NOMO-1 (cell line): ENCODE results near the gene KIFC3.
"Not testable (repeated sequence)": the region's sequence is repeated elsewhere in the genome, so short reads cannot be mapped to it uniquely, and the experiment has no call there.

Source experiments
- DNase-seq, 2 experiments: peaks; one replicate each; lab custom pipeline; 2025; ENCODE audit not compliant: unreplicated experiment in 2 of 2; lab: John Stamatoyannopoulos, UW

The KIFC3 gene

DNA sequence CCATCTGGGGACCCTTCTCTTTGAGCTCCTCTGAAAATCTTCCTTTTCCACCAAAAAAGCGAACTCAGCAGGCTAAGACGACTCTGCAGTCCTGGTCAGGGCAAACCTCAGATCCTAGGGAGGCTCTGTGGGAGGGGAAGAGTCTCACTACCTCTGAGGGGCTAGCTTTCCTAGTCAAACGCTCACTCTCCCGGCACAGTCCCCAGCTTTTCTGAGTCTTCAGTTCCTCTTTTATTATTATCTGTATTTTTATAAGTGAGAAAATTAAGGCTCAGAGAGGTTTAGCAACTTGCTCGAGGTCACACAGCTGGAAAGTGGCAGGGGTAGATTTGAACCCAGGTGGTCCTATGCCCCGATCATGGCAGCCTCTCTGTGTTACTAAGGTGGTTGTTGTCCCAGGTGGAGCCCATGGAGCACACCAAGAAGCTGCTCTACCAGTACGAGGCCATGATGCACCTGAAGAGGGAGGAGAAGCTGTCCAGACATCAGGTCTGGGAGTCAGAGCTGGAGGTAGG is 75.8 kb downstream of the KIFC3 start:
- no peak for DNase-seq

DNA sequence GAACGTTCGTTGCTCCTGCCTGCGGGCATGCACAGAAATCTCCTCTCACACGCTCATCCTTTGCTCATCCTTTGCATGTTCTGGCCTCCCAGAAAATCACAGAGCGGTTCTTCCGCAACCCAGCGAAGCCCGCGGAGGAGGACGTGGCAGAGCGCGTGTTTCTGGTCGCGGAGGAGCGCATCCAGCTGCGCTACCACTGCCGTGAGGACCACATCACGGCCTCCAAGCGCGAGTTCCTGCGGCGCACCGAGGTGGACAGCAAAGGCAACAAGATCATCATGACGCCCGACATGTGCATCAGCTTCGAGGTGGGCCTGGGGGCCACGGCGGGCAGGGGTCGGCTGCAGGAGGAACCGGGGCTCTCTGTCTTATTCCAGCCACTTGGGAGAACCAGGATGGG is 76.3 kb downstream of the KIFC3 start:
- no peak for DNase-seq

DNA sequence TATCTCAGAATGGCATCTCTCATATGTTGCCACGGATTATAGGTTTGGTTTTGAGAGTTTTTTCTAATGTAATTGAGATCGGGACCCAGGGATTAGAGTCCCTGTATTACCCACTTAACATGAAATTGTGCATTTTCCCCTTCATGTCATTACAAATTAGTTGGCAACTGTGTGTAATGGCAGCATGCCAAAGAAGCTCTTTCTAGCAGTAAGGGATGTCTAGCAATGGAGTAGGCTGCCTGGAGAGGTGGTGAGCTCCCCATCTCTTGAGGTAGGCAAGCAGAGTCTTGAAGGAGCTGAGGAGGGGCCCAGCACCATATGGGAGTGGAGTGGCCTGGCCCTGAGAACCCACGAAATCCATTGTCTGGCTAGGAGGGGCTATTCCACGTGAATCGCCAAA is 76.7 kb downstream of the KIFC3 start:
- no peak for DNase-seq

DNA sequence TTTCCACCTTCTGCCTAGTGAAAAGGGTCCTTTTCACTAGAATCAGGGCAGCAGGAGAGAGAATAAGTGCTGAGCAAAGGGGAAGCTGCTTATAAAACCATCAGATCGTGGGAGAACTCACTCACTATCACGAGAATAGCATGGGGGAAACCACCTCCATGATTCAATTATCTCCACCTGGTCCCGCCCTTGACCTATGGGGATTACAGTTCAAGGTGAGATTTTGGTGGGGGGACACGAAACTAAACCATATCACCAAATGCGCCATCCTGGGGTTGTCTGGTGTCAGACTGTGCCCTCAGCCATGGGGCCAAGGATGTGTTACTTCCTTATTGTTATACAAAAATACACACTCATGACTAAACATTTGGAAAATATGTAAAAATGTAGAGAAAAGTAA is 77.1 kb downstream of the KIFC3 start:
- no peak for DNase-seq

DNA sequence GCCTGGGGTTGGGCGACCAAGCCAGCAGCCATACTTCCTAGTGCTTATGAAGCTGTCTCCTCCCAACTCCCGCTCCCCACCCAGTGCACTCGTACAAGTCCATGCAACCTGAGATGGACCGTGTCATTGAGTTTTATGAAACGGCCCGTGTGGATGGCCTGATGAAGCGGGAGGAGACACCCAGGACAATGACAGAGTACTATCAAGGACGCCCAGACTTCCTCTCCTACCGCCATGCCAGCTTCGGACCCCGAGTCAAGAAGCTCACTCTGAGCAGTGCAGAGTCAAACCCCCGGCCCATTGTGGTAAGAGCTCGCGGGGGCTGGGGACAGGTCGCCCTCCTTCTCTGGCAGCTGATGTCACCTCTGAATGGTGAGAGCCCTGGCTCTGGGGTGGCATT is 77.8 kb downstream of the KIFC3 start:
- no peak for DNase-seq

DNA sequence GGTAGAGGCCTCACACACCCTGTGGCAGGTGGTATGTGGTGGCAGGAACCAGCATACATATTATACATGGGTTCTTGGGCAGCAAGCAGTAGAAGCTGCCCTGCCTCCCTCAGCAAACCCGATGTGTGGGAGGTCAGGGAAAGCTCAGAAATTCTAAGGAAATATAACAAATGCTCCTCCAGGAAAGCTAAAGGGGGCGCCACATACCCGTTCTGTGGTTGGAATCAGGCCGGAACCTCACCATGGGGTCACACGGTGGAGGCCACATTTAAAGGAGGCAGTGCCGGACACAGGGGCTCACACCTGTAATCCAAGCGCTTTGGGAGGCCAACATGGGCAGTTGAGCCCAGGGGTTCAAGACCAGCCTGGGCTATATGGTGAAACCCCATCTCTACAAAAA is 79.1 kb downstream of the KIFC3 start:
- no peak for DNase-seq

DNA sequence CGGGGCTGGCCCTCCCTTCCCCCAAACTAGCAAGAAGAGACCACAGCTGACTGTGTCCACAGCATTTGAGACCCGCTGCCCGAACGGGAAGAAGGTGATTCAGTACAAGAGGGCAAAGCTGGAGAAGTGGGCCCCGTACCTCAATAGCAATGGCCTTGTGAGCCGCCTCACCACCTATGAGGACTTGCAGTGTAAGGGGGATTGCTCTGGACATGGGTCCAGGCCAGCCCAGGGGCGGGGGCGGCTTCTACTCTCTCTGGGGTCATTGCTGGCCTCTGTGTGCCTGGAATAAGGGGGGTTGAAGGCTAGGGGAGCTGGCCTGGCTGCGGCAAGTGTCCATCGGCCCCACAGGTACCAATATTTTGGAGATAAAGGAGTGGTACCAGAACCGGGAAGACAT is 79.6 kb downstream of the KIFC3 start:
- DNase-seq: no peak

DNA sequence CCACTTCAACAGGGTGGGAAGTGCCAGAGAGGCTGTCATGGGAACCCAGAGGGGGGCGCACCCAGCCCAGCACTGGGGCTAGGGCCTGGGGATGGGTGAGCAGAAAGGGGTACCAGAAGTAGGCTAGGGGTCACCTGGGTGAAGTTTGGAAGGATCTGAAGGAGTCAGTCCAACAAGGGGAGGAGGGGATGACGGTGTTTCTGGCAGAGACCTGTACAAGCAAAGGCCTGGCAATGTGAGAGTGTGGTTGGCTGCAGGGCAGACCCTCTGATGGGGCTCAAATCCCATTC is 80.1 kb downstream of the KIFC3 start:
- DNase-seq: no peak

DNA sequence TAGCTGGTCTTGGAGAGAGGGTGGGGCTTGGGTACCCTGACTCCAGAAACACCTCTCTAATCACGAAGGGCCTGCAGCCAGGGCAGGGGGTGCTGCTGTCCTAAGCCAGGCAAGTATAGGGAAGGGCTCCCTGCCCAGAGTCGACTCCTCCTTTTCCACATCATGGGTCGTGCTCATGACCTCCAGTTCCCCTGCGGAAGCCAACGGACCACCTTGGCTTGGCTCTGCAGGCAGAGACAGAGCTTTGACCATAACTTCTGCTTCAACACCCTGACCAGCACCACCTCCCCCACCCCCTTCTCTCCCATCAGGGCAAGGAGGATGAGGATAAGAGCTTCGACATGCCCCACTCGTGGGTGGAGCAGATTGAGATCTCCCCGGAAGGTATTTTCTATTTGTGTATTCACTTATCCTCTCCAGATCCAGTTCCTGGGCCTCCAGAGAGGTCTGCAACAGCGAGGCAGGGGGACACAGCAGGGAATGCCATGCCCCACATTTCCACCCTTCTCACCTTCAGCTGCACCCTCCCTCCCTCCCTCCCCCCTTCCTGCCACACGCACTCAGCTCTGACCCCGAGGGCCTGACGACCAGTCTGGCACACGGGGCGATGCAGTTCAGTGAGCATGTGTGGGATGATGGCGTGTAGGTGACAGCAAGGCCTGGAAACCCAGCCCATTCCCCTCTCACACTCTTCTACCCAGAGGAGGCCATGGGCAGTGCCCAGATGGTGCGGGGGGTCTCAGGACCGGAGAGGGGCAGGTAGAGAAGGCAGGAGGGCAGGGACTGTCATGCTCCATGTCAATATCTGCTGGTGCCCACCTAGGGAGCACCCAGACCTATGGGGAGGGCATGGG is 80.7 kb downstream of the KIFC3 start:
- no peak for DNase-seq

DNA sequence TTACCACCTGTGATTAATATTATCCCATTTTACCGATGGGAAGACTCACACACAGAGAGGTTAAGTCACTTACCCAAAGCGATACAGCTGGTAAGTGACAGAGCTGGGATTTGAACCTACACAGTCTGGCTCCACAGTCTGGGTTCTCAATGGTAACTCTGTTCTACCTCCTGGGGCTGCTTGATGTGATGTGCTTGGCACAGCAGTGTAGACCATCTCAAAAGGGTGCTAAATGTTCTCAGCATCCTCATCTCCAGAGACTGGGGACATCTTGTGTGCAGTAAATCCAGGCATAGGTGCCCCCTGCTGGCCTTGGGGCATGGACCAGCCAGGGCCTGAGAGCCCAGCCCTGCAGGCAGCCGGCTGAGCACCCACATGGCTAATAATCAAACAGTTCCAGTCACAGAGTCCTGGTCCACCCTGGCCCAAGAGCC is 82.1 kb downstream of the KIFC3 start:
- peak; percentile 2 to 32 for DNase-seq

DNA sequence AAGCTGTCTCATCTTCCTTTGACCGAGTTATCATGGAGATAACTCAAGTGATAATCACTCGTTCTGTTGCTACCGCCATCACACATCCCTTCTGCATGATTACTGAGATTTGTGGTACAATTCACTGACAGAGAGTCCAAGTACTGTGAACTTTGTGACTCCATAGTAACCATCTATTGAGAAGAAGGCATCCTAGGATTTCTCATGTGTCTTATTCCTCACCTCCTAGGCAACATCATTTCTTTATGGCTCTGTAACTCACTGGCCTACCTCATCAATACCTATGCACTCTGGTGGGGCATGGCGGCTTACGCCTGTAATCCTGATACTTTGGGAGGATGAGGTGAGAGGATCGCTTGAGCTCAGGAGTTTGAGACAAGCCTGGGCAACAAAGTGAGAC is 88.2 kb downstream of the KIFC3 start:
- DNase-seq: no peak

DNA sequence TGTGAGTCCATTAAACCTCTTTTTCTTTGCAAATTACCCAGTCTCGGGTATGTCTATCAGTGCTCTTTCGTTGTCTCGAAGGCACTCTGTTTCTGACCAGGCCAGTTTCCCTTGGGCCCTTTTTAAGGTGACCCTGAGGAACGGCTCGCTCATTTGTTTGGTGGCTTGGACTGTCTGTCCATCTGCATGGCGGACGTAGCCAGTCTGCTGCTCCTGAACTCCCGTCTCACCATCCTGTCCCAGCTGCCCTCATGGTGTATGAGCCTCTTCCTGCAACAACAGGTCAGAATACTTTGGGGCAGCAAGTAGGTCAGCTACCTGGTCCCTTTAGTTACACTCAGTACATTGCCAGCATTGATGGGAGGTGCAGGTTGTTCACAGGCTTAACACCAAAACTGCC is 88.7 kb downstream of the KIFC3 start:
- no peak for DNase-seq

DNA sequence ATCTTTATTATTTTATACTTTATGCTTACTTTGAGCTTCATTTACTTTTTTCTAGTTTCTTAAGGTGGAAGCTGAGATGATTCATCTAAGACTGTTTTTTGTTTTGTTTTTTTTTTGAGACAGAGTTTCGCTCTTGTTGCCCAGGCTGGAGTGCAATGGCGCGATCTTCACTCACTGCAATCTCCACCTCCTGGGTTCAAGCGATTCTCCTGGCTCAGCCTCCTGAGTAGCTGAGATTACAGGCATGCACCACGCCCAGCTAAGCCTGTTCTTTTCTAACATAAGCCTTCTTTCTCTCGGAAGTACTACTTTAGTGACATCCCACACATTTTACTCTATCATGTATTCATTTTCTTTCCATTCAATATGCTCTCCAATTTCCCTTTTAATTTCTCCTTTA is 89.7 kb downstream of the KIFC3 start:
- DNase-seq: not testable (repeated sequence)

DNA sequence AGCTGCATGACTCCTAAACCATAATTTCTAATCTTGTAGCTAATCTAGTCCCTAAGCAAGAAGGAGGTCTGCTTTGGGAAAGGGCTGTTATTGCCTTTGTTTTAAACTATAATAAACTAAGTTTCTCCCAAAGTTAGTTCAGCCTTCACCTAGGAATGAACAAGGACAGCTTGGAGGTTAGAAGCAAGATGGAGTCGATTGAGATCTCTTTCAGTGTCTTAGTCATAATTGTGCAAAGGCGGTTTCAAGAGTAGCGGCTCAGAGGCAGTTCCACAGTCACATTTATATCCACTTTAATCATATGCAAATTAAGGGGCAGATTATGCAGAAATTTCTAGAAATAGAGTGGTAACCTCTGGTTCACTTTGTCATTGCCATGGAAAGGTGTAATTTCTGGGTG is 90.3 kb downstream of the KIFC3 start:
- no peak for DNase-seq

DNA sequence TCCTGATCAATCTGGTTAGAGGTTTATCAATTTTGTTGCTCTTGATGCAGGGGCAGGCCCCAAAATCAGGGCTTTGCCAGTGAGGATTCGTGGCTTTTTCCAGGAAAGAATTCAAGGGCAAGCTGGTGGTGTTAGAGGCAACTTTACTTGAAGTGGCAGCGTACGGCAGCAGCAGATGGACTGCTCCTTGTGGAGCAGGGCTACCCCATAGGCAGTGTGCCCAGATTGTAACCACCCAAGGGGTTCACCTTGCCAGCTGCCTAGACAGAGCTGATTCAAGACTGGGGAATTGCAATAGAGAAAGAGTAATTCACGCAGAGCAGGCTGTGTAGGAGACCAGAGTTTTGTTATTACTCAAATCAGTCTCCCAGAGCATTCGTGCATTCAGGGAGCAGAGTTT is 90.9 kb downstream of the KIFC3 start:
- no peak for DNase-seq

DNA sequence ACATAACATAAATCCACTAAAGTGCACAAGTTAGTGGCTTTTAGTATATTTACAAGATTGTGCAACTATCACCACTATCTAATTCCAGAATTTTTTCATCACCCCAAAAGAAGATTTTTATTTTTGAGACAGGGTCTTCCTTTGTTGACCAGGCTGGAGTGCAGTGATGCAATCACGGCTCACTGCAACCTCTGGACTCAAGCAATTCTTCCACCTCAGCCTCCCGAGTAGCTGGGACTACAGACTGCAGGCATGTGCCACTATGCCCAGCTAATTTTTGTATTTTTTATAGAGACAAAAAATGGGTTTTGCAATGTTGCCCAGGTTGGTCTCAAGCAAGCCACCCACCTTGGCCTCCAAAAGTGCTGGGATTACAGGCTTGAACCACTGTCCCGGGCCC is 92.6 kb downstream of the KIFC3 start:
- no peak for DNase-seq
